GM20431 (cell line): ENCODE measurements around the gene CAMKK1.
"Not testable (repeated sequence)": the region's sequence is repeated elsewhere in the genome, so short reads cannot be mapped to it uniquely, and the experiment has no call there.

Source experiments
- in situ Hi-C: fragments of 300-500 bp; cut with MseI, MboI; formaldehyde crosslinking; loops from one replicate; pipeline ENCODE4 v1.15.0; 2020; ENCODE audit warnings: low sequenced_read_pairs; ENCODE audit not compliant: unreplicated experiment

The CAMKK1 gene

GRCh38 chr17:3854204-3854603 is 38.6 kb downstream of the CAMKK1 start:
- in situ Hi-C loops: loop anchor here (25.0 kb wide), 1 partner anchor 158 kb away; no protein-coding TSS in a partner anchor

GRCh38 chr17:3852561-3852960 is 40.3 kb downstream of the CAMKK1 start:
- in situ Hi-C loops: loop anchor here (25.0 kb wide), 1 partner anchor 160 kb away; no protein-coding TSS in a partner anchor

- in situ Hi-C loops: loop anchor here (25.0 kb wide), 1 partner anchor 161 kb away; no protein-coding TSS in a partner anchor
These were observed 41.3 kb downstream of the CAMKK1 start for GRCh38 chr17:3851461-3852100.

GRCh38 chr17:3848229-3848835 is 44.5 kb downstream of the CAMKK1 start:
- in situ Hi-C loops: no loop called here

GRCh38 chr17:3847165-3847670 is 45.6 kb downstream of the CAMKK1 start:
- in situ Hi-C loops: no loop called here

- in situ Hi-C loops: no loop called here
These were observed 46.3 kb downstream of the CAMKK1 start for GRCh38 chr17:3846437-3847164.

GRCh38 chr17:3845621-3846436 is 47.0 kb downstream of the CAMKK1 start, which contains the start of gene NCBP3:
TSS of gene NCBP3 (minus strand) at chr17:3846246. CDS start at chr17:3846223, 23 bp downstream.
- in situ Hi-C loops: no loop called here

GRCh38 chr17:3845291-3845620 is 47.6 kb downstream of the CAMKK1 start:
- in situ Hi-C loops: no loop called here

- in situ Hi-C loops: not testable (repeated sequence)
These were observed 48.3 kb downstream of the CAMKK1 start for GRCh38 chr17:3844556-3844955.

- in situ Hi-C loops: no loop called here
These were observed 48.8 kb downstream of the CAMKK1 start for GRCh38 chr17:3843935-3844516.

GRCh38 chr17:3838206-3838605 is 54.6 kb downstream of the CAMKK1 start:
- in situ Hi-C loops: no loop called here

- in situ Hi-C loops: no loop called here
These were observed 56.3 kb downstream of the CAMKK1 start for GRCh38 chr17:3836551-3836950.

GRCh38 chr17:3835410-3836229 is 57.2 kb downstream of the CAMKK1 start:
- in situ Hi-C loops: no loop called here

GRCh38 chr17:3834811-3835210 is 58.0 kb downstream of the CAMKK1 start:
- in situ Hi-C loops: no loop called here

GRCh38 chr17:3828852-3829232 is 64.0 kb downstream of the CAMKK1 start:
- in situ Hi-C loops: no loop called here

GRCh38 chr17:3828151-3828851 is 64.6 kb downstream of the CAMKK1 start:
- in situ Hi-C loops: no loop called here

GRCh38 chr17:3827124-3827773 is 65.6 kb downstream of the CAMKK1 start:
- in situ Hi-C loops: no loop called here

- in situ Hi-C loops: no loop called here
These were observed 66.7 kb downstream of the CAMKK1 start for GRCh38 chr17:3826191-3826590.
